Endothelial cell (in vitro differentiated cells): ENCODE results near the gene YWHAQ. TPM values are rescaled to one million over a fixed set of nuclear protein-coding genes. Genes with fewer than 3 reads are reported as not detected.

Experiments used
- DNase-seq: peaks from one replicate; pipeline ENCODE4 v3.0.0; 2021; ENCODE audit warnings: low spot score
- H3K27ac Mint-ChIP-seq: one replicate; pipeline ENCODE4 v1.8.0; 2021; ENCODE audit warnings: mixed read lengths, inconsistent platforms; ENCODE audit not compliant: unreplicated experiment
- H3K27me3 Mint-ChIP-seq: one replicate; pipeline ENCODE4 v1.8.0; 2021; ENCODE audit warnings: mild to moderate bottlenecking, moderate library complexity, mixed read lengths, inconsistent platforms; ENCODE audit not compliant: unreplicated experiment
- H3K36me3 Mint-ChIP-seq: one replicate; pipeline ENCODE4 v1.8.0; 2021; ENCODE audit warnings: mild to moderate bottlenecking, low read depth, mixed read lengths, inconsistent platforms; ENCODE audit not compliant: unreplicated experiment
- H3K4me1 Mint-ChIP-seq: one replicate; pipeline ENCODE4 v1.8.0; 2021; ENCODE audit warnings: mild to moderate bottlenecking, mixed read lengths, inconsistent platforms; ENCODE audit not compliant: unreplicated experiment
- H3K4me3 Mint-ChIP-seq: one replicate; pipeline ENCODE4 v1.8.0; 2021; ENCODE audit warnings: mild to moderate bottlenecking, mixed read lengths, inconsistent platforms; ENCODE audit not compliant: unreplicated experiment
- H3K9me3 Mint-ChIP-seq: one replicate; pipeline ENCODE4 v1.8.0; 2021; ENCODE audit warnings: mixed read lengths, inconsistent platforms; ENCODE audit not compliant: unreplicated experiment
- CTCF ChIP-seq: fragments of 200-600 bp; sonication (generic); IDR thresholded peaks from one replicate; pipeline ENCODE4 v1.5.0; 2021; ENCODE audit warnings: antibody characterized with exemption; ENCODE audit not compliant: unreplicated experiment
- total RNA-seq: library from RNA; stranded (reverse); fragmentation: NEBNext Ultra II Directional; extraction: Animal tissue kit (Norgen Biotek cat#: 25700); gene quantifications from one replicate; pipeline ENCODE4 v1.2.1, GENCODE V29; 2021; ENCODE audit not compliant: unreplicated experiment

The YWHAQ gene
- total RNA-seq, 1 donor from 2014 or later, result 268 TPM

GRCh38 chr2:9641641-9642040, 10.8 kb upstream of the YWHAQ start:
- no peak for TF ChIP-seq CTCF
- H3K9me3 Mint-ChIP-seq, result no peaks in the 10 kb centered on the region
- H3K4me3 Mint-ChIP-seq, result no peak overlapping the region
- H3K27me3 Mint-ChIP-seq, result peaks cover 9% of the 10 kb centered on the region
- DNase-seq, result no peak
- H3K27ac Mint-ChIP-seq, result no peak overlapping the region
- peaks cover 18% of the 10 kb centered on the region for H3K4me1 Mint-ChIP-seq
- no peaks in the 10 kb centered on the region for H3K36me3 Mint-ChIP-seq

- no peaks in the 10 kb centered on the region for H3K36me3 Mint-ChIP-seq
- no peak overlapping the region for H3K27ac Mint-ChIP-seq
- H3K27me3 Mint-ChIP-seq, result peaks cover 9% of the 10 kb centered on the region
- DNase-seq, result no peak
- no peaks in the 10 kb centered on the region for H3K9me3 Mint-ChIP-seq
- H3K4me3 Mint-ChIP-seq, result no peak overlapping the region
- H3K4me1 Mint-ChIP-seq, result peaks cover 14% of the 10 kb centered on the region
- no peak for TF ChIP-seq CTCF
Observed at GRCh38 chr2:9640403-9641104, 9.8 kb upstream of the YWHAQ start.

GRCh38 chr2:9639740-9640343, 9.0 kb upstream of the YWHAQ start:
- Mint-ChIP-seq H3K4me3 (no peak overlapping the region), H3K27me3 (peaks cover 9% of the 10 kb centered on the region), H3K36me3 (no peaks in the 10 kb centered on the region), H3K9me3 (no peaks in the 10 kb centered on the region), H3K27ac (no peak overlapping the region), H3K4me1 (peaks cover 14% of the 10 kb centered on the region)
- TF ChIP-seq CTCF, result no peak
- DNase-seq, result no peak

- H3K27ac Mint-ChIP-seq, result no peak overlapping the region
- peaks cover 14% of the 10 kb centered on the region for H3K4me1 Mint-ChIP-seq
- TF ChIP-seq CTCF, result no peak
- no peaks in the 10 kb centered on the region for H3K9me3 Mint-ChIP-seq
- no peak overlapping the region for H3K4me3 Mint-ChIP-seq
- H3K27me3 Mint-ChIP-seq, result peaks cover 7% of the 10 kb centered on the region
- DNase-seq, result no peak
- H3K36me3 Mint-ChIP-seq, result no peaks in the 10 kb centered on the region
Observed at GRCh38 chr2:9639000-9639602, 8.3 kb upstream of the YWHAQ start.

GRCh38 chr2:9638532-9638931, 7.7 kb upstream of the YWHAQ start:
- no peaks in the 10 kb centered on the region for H3K9me3 Mint-ChIP-seq
- no peaks in the 10 kb centered on the region for H3K36me3 Mint-ChIP-seq
- TF ChIP-seq CTCF, result no peak
- H3K27ac Mint-ChIP-seq, result no peak overlapping the region
- no peak for DNase-seq
- H3K4me3 Mint-ChIP-seq, result no peak overlapping the region
- H3K27me3 Mint-ChIP-seq, result peaks cover 6% of the 10 kb centered on the region
- H3K4me1 Mint-ChIP-seq, result peaks cover 13% of the 10 kb centered on the region
